B cell (primary cell): ENCODE data around the gene DCTN4.

Source experiments
- CTCF ChIP-seq: fragments of 200-600 bp; IDR thresholded peaks from one replicate; pipeline ENCODE4 v1.8.0; 2022; ENCODE audit warnings: antibody characterized with exemption, mild to moderate bottlenecking
- EZH2 ChIP-seq: IDR thresholded peaks from 2 replicates; pipeline ENCODE4 v1.6.1; 2012; ENCODE audit warnings: borderline replicate concordance, low read depth, mild to moderate bottlenecking, moderate library complexity, low read length; ENCODE audit not compliant: insufficient read depth, poor library complexity, severe bottlenecking

DNA sequence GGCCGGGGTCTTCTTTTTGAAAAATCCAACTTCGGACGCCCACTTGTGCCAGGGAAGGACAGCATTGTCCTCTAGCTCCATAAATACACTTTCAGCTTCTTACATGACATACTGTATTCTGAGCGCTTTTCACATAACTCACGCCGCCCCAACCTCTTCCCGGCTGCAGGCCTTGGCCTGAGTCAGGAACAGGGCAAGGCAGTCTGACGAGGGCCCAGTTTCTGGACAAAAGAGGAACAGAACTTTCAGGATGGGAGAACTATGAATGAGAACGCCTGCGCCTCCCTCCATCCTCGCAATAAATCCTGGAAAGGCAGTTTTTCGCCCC, 650 bp downstream of the DCTN4 start:
- TF ChIP-seq EZH2 (no peak), CTCF (no peak)
